Fibroblast of skin of abdomen (primary cell): ENCODE data around the gene TACO1.

Source experiments
- DNase-seq: peaks from one replicate; pipeline ENCODE4 v3.0.0-alpha.2; 2013

Gene TACO1

DNA sequence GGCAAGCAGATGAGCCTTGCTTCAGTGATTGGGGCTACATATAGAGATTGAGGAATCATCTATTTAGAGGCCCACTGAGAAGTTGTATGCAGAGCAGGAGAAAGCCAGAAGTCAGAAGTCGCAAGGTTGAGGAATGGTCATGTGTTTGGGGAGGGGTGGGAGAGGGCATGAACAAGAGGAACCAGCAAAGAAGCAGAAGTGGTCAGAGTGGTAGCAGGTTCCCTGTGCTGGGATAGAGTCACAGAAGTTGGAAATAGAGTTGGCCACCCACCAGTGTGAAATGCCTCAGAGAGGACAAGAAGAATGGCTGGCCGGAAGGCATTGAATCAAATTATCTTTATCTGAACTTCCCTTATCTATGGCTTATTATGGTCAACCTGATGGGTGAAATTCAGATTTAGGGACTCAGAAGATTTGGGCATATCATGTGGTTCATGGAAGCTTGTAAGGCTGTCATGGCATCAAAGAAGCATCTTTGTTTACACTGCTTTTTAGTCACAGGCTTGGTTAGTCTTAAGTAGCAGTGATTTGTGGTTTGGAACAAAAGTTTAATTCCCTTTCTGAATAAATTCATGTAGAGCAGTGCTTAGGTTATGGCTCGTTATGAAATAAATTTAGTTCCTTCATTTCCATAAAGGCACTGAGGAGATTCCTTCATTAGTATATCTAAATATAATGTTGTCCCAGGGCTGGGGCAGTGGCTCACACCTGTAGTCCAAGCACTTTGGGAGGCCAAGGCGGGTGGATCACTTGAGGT lies 41.2 kb downstream of the TACO1 start:
- DNase-seq = no peak

DNA sequence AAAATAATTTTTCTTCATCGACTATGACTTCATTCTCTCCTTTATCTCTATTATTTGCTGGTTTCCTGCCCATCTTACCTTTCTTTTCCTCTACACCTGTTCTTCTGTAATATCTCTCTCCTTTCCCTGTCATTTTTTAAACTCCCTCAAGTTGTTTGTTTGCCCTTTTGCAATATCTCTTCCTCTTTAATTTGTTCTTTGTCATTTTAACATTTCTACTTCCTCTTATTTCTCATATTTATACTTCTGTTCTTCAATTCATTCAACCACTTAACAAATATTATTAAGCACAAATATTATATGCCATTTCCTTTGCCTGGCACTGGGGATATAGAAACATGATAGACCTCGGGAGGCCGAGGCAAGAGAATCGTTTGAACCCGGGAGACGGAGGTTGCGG lies 44.2 kb downstream of the TACO1 start:
- DNase-seq = no peak

DNA sequence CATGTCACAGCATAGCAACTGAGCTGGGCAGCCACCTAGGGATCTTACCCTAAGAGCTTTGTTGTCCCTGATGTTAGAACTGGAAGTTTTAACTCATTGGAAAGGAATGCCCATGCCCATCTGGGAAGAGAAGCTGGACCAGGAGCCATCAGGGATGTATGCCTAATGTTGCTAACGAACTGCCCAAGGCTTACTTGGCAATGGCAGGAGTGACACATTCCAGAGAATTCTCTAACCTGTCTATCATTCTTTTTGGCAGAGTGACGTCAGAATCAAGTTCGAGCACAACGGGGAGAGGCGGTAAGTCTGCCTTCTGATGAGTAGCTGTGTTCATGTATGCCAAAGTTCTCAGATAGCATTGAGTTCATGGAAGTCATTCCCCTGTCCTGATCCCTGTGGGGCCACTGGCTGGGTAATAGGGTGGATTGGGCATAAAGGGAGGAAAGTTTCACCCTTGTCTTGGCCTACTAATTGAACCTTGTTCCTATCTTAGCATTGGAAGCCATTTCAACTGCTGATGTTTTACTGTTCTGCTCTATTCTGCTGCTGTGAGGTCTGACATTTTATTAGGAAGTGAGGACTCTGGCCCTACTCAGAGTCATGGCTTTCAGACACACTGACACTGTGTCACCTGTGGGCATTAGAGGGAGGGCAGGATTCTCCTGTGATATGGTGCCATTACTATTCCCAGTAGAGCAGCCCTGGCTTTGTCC lies 45.2 kb downstream of the TACO1 start:
- no peak for DNase-seq

DNA sequence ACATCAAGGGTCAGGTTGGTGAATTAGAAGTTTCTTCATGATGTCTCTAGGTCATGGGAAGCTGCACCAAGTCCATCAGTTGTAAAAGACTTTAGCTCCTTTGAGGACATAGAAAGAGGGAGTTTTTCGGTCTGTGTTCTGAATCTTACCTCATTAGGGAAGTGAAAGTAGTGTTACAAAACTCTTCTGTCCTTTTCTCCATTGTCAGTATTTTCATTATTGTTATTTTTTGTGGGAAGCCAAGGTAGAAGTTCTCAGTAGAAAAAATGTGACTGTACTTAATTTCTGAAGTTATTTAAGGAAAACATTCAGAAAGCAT lies 45.8 kb downstream of the TACO1 start:
- DNase-seq = no peak

DNA sequence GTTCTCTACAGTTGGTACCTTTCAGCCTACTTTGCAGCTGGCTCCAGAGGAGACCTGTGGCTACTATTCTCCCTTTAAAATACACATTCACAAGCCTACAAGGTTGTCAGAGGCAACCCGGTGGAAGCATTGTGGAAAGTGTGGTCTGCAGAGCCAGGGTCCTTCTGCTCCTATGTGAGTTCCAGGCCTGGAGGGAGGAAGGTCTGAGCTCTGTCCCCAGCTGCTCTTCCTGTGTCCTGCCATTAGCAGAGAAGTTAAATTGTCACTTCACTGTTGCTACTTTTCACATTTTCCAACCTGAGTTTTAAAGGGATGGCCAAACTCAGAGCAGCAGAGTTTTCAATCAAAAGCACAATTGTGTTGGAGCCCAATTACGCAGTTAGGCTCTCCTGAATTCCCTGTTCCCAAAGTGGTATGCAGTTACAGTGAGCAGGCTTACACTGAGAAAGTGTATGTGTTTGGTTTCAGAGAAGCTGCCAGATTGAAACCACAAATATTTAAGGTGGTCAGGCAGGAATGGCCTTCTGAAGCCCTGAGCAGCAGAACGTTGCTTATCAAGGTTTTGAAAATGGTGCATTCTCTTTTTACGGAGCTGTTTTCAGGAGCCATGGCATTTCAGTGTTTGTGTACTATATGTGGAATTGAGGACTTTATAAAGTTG lies 46.5 kb downstream of the TACO1 start:
- peak; percentile 74 for DNase-seq

DNA sequence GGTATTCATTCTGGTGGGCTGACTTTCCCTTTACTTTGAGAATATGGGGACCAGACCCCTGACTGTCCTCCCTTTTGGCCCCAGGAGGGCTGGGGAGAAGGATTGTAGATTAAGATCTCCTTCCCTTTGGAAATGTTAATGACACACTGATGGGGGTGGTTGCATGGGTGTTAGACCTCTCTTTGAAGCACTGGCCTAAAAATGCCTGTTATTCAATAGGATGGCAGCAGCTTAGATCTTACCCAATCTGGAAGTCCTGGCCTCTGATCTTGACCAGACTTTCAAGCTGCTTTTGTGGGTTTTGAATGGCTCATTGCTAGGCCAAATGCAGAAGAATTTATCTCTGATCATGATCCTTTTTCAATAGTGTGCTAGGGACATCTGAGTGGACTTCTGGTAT lies 47.2 kb downstream of the TACO1 start:
- DNase-seq = no peak

DNA sequence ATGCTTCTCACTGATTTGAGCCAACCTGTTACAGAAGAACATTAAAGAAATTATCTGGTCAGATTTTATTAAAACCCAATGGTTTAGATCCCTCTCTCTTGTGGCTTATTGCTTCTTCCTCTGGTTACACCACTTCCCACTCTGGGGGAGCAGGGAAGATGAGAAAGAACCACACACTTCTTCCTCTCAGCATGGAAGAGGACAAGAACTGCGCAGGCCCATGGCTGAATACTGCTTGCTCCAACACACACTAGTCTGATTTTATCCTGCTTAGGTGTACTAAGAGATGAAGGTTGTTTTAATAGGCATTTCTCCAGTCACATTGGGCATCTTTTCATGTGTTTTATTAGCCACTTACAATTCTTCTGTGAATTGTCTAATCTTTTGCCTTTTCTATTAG lies 49.1 kb downstream of the TACO1 start:
- no peak for DNase-seq

DNA sequence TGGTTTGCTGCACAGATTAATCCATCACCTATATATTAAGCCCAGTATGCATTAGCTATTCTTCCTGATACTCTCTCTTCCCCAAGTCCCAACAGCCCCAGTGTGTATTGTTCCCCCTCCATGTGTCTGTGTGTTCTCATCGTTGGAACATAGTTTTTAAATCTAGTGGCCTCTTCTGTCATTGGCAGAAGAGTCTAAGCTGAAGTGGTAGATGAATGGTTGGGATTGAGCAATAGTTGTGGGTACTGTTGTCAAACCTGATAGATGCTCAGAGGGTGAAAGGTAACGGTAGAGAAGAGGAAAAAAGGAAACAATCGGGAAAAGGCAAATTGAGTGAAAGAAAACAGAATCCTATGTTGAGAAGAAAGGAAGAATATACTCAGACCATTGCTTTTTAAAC lies 51.4 kb downstream of the TACO1 start:
- no peak for DNase-seq

DNA sequence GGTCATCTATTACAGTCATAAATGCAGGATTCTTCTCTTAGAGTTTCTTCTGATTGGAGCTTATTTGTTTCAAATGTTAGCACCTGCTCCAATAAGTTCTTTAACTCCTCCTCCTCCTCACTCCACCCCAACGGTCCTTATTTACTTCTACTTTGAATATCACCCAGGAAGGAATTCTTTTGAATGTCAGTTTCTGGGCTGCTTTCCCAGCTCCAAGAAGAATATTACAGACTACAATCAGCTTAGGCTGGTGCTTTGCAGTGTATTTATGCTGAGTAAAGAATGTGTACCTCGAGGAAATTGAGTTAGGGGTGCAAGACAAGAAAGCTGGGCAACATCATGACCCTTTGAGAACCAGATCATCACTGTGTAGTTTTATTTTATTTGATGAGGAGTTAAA lies 52.4 kb downstream of the TACO1 start:
- DNase-seq = no peak

DNA sequence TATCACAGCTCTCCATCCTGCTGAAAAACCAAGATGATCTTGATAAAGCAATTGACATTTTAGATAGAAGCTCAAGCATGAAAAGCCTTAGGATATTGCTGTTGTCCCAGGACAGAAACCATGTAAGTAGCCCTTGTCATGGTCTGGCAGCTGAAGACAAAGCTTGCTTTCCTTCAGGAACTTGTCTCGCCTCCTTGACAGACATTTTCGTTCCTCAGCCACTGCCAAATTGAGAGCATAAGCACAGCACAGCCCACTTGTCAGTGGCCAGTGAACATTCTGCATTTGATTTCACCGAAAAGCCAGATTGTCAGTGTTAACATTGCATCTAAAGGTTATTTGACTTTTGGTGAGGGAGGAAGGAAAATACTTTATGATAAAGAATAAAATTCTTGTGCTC lies 57.1 kb downstream of the TACO1 start:
- no peak for DNase-seq
